Skeletal muscle cell (primary cell): ENCODE data around the gene BLID.

Experiments
- DNase-seq: peaks from one replicate; pipeline ENCODE4 v3.0.0-alpha.2; 2010; ENCODE audit warnings: low read depth
- H3K4me3 ChIP-seq: 2 replicates; pipeline ENCODE4 v1.5.1; 2011; ENCODE audit warnings: low read depth, mild to moderate bottlenecking, control low read depth, low read length, moderate library complexity

Gene BLID

DNA sequence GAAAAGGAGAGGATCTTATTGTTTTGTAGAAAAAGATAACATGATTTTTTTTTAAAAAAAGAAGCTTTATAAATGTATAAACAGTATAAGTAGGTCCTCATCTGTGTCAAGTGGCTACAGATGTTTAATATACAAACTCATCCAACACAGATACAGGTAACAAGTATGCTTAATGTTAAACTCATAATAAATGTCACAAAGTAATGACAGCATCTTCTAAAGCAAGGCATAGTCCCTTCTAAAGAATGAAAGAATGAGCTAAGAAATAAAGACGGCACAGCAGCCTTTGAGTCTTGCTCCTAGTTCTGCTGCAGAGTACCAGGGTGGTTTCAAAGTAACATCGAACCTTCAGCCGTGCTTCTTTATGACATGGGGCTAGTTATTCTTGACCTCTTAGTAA is 28.7 kb upstream of the BLID start:
- H3K4me3 ChIP-seq: no peak overlapping the region
- DNase-seq: no peak

- no peak overlapping the region for H3K4me3 ChIP-seq
- DNase-seq: no peak
Measured at GRCh38 chr11:122141725-122142124, 25.7 kb upstream of the BLID start.

GRCh38 chr11:122140500-122140899 is 24.5 kb upstream of the BLID start:
- H3K4me3 ChIP-seq: no peak overlapping the region
- peak; percentile 70 for DNase-seq

- no peak overlapping the region for H3K4me3 ChIP-seq
- DNase-seq: no peak
Measured at GRCh38 chr11:122139595-122139866, 23.5 kb upstream of the BLID start.

DNA sequence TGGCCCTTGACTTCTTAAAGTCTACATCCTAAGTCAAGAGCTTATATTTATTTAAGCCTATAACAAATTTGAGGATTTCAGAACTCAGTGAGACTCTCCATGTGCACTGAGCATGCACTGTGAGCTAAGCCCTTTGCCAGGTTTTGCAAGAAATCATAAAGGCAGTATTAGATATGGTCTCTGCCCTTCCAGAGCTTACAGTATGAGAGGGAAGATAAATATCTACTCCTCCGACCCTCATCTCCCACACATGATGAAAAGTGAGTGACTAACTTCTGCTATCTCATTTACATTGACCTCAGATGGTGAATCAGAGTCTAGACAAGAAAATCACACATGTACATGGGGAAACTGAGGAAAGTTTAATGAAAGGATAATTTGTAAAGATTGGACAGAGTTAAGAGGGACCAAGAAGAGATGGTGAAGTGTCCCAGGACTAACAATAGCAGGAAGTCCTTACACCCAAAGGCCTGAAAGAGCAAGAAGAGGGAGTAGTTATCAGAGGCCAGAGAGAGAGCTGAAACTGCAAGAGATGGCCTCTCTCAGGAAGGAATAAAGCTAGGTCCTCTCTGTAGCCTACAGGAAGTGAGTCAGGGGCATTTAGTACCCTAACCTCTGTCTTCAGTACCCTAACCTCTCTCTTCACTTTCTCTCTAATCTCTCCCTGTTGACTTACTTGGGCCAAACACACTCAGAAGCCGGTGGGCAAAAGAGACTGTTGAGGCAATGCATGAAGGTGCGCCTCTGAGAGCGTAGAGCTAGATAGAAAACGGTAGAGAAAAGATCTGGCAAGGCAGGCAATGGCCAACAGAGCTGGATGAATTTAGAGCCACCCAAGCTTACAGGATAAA is 23.0 kb upstream of the BLID start:
- DNase-seq: no peak
- H3K4me3 ChIP-seq: no peak overlapping the region

DNA sequence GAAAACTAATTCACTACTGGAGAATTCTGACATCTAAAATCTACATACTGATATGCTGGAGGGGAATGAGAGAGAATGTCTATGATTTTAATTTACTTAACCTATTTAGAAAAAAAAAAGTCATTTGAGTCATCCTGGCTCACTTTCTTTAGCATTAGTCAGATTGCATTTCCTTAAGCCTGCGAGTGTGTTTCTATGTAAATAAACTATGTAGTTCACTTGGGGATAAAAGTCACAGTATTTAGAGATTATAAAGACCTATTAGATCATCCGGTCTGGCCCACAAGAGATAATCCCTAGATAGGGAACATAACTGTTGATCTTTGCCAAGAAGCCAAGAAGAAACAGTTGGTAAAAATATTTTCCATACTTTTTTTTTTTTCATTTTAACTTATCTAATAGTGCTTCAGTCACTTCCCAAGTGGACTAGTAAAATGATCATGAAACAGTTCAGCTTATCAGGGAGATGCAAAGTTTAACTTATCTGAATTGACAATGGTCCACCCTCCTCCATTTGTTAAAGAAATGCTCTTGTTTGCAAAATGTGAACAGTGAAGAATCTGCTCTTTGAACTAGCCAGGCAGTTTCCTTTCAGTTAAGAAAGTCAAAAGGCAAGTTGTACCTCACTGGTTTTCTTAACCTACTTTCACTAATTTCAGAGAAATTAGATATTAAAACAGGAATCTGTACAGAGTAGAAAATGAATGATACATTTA is 21.2 kb upstream of the BLID start:
- no peak overlapping the region for H3K4me3 ChIP-seq
- DNase-seq: peak; percentile 74

DNA sequence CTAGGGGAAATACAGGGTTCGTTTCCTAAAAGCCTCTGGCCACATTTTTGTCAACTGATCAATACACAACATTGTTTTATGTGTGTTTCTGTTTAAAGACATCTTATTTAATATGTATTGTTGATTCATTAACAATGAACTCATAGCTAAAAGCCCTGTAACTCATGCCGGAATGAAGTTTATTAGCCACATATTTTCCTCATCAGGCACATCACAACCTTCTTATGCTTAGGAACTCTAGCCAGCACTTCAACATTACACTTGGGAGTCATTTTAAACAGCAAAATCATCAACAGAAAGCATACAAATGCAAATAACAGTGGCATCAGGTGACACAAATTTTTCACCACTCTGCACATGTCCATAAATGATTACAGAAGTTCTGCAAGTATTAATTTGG is 15.1 kb upstream of the BLID start:
- no peak overlapping the region for H3K4me3 ChIP-seq
- DNase-seq: no peak

GRCh38 chr11:122128146-122128545 is 12.1 kb upstream of the BLID start:
- DNase-seq: no peak
- H3K4me3 ChIP-seq: no peak overlapping the region

DNA sequence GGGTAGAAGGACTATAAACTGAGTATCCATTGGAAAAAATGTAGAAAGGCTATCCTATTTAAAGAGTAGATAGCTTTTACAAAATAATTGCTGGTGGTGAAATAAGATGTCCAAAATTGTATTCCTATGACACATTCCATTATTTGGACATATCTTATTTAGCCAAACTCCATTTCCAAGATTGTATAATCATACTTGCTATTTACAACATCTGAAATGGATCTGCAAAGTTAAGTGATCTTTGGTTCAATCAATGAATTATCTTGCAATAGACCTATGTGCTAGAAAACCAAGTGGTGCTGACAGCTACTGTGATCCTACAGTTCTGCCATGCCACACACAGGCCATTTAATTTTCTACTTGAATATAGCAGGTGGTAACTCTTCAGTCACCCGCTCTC is 11.0 kb upstream of the BLID start:
- no peak overlapping the region for H3K4me3 ChIP-seq
- no peak for DNase-seq

GRCh38 chr11:122126024-122126688 is 10.1 kb upstream of the BLID start:
- no peak overlapping the region for H3K4me3 ChIP-seq
- no peak for DNase-seq

- no peak overlapping the region for H3K4me3 ChIP-seq
- no peak for DNase-seq
Measured at GRCh38 chr11:122123263-122123929, 7.4 kb upstream of the BLID start.

DNA sequence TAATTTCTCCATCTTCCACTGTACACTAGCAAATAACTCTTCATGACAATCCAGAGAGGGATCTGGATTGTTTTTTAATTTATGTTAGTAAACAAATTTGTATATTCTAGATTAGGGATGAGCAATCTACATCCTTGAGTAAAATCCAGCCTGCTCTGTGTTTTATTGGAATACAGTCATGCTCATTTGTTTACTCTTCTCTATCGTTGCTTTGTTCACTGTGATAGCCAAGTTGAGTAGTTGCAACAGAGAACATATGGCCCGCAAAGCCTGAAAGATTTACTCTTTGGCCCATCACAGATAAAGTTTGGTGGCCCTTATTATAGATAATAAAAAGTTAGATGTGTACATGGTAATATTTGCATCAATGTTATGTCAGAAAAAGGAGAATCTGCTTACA is 6.2 kb upstream of the BLID start:
- H3K4me3 ChIP-seq: no peak overlapping the region
- DNase-seq: no peak

GRCh38 chr11:122120096-122120495 is 4.1 kb upstream of the BLID start:
- H3K4me3 ChIP-seq: no peak overlapping the region
- DNase-seq: no peak

- DNase-seq: no peak
- no peak overlapping the region for H3K4me3 ChIP-seq
Measured at GRCh38 chr11:122116591-122116990, 576 bp upstream of the BLID start.

GRCh38 chr11:122114976-122115375 is 1.0 kb downstream of the BLID start:
- DNase-seq: no peak

GRCh38 chr11:122113836-122114825 is 1.9 kb downstream of the BLID start:
- DNase-seq: peak; percentile 44
- no peak overlapping the region for H3K4me3 ChIP-seq

More at GRCh38 chr11:122114976-122115375, 1.0 kb downstream of the BLID start:
- H3K4me3 ChIP-seq: no peak overlapping the region

DNA sequence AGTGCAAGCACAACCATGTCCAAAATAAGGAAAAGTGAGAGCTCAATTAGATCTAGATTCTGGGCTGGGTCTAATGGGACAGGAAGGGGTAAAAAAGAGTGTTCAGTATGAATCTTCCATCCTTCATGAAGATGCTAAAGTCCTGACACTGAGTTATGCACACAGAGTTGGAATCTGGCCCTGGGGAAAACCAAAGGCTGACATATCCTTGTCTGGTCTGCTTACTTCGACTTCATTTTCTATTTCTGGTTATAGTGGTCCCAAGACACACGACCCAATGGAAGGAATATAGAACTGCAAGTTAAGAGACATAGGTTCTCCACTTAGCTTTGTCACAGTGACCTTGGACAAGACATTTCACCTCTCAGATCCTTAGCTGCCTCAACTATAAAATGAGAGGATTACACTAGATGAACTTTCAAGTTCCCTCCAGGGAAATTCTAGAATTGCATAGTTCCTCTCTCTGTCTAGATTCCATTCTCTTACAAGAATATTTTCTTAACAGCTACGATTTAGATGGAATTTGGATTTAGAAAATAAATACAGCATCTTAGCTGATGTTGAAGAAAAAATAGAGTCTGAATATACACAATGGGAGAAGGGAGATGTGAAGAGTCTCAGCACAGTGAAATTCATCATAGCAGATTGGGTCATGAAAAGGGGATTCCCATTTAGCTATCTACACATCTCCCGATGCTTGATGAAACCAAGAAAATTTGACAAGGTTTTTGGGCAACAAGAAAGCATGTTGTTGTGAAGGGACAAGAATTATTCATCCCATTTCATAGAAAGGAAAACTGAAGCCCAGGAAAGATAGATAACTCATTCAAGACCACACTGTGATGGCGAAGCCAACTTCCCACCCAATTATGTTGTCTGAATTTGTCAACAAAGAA is 3.3 kb downstream of the BLID start:
- no peak overlapping the region for H3K4me3 ChIP-seq
- no peak for DNase-seq

DNA sequence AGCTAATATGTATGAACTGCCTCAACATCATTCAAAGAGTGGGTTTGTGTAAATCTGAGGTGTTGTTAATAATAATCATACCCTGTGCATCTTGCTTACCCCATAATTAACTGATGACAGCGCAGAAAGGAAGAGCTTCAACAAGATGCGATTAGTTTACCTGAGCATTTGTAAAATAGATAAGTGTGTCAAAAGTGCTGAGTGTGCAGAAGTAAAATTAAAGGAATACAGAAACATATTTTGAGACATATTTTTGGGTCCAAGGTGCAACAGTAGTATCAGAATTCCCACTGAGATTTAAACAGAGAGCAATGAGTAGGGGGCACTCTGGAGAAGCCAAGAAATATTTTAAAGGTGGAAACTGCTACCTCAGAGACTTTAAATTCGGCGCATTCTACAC is 6.1 kb downstream of the BLID start:
- no peak overlapping the region for H3K4me3 ChIP-seq
- no peak for DNase-seq
